H1 (cell line): ENCODE measurements around the gene CLIP4. TPM values are rescaled to one million over a fixed set of nuclear protein-coding genes. Genes with fewer than 3 reads are reported as not detected.

Experiments used
- CTCF ChIA-PET: fragments of 300-600 bp; sonication (Branson Sonifier 250); formaldehyde crosslinking; loops from one replicate; lab custom pipeline; 2021; ENCODE audit not compliant: partially characterized antibody; lab: Charles Lee
- POLR2A ChIA-PET: fragments of 300-600 bp; sonication (Branson Sonifier 250); formaldehyde crosslinking; loops from one replicate; lab custom pipeline; 2021; ENCODE audit warnings: inconsistent platforms; ENCODE audit not compliant: partially characterized antibody; lab: Charles Lee
- DNase-seq, 2 experiments: peaks; one replicate each; pipeline versions ENCODE4 v3.0.0 to v3.0.0-alpha.2; 2010 to 2022; ENCODE audit warnings: low spot score in 2 of 2, low read depth in 1 of 2, mixed read lengths in 1 of 2
- FAIRE-seq: peaks from 2 replicates; lab custom pipeline; 2011; peaks lifted over from hg19 to GRCh38; lab: Jason Lieb, UNC
- H2AFZ ChIP-seq: 2 replicates; pipeline ENCODE4 v1.8.1; 2012; ENCODE audit warnings: low read length, inconsistent platforms
- H2AK5ac ChIP-seq: 2 replicates; pipeline ENCODE4 v1.6.1; 2013; ENCODE audit warnings: low read depth, low read length
- H2BK120ac ChIP-seq: replicated peaks from 2 replicates; pipeline ENCODE3; 2013; ENCODE audit warnings: low read depth, low read length, inconsistent platforms
- H2BK12ac ChIP-seq: 2 replicates; pipeline ENCODE4 v1.6.1; 2013; ENCODE audit warnings: low read depth, low read length
- H2BK15ac ChIP-seq: 2 replicates; pipeline ENCODE4 v1.6.1; 2013; ENCODE audit warnings: low read length
- H2BK20ac ChIP-seq: 2 replicates; pipeline ENCODE4 v1.6.1; 2013; ENCODE audit warnings: low read length
- H2BK5ac ChIP-seq: 2 replicates; pipeline ENCODE4 v1.6.1; 2013; ENCODE audit warnings: low read depth, low read length
- H3K14ac ChIP-seq: 2 replicates; pipeline ENCODE4 v1.6.1; 2013; ENCODE audit warnings: inconsistent platforms; ENCODE audit not compliant: insufficient read length
- H3K18ac ChIP-seq: 2 replicates; pipeline ENCODE4 v1.6.1; 2013; ENCODE audit warnings: low read length; ENCODE audit errors: extremely low read depth
- H3K23ac ChIP-seq: 2 replicates; pipeline ENCODE4 v1.6.1; 2013; ENCODE audit warnings: inconsistent platforms; ENCODE audit not compliant: insufficient read length
- H3K23me2 ChIP-seq: 2 replicates; pipeline ENCODE4 v1.6.1; 2013; ENCODE audit warnings: low read depth, low read length
- H3K27ac ChIP-seq: 2 replicates; pipeline ENCODE4 v1.6.1; 2011; ENCODE audit warnings: low read depth, low read length, inconsistent platforms
- H3K27me3 ChIP-seq, 4 experiments: replicated peaks in 1 of 4; 1 replicate in 1 of 4; 2 replicates in 3 of 4; pipeline versions ENCODE4 v1.6.1 to v1.8.1; 2011 to 2013; ENCODE audit warnings: low read length in 3 of 4, mild to moderate bottlenecking in 3 of 4, inconsistent platforms in 2 of 4, mixed read lengths in 2 of 4, moderate library complexity in 1 of 4; ENCODE audit not compliant: control insufficient read depth in 3 of 4, insufficient read depth in 3 of 4; ENCODE audit errors: extremely low read depth in 1 of 4
- H3K36me3 ChIP-seq, 4 experiments: 2 replicates each; pipeline versions ENCODE4 v1.6.1 to v1.8.1; 2011 to 2013; ENCODE audit warnings: mild to moderate bottlenecking in 4 of 4, low read length in 3 of 4, moderate library complexity in 2 of 4, control low read depth in 1 of 4, inconsistent platforms in 1 of 4; ENCODE audit not compliant: insufficient read depth in 4 of 4, control insufficient read depth in 2 of 4
- H3K4ac ChIP-seq: replicated peaks from 2 replicates; pipeline ENCODE3; 2013; ENCODE audit warnings: low read length, low read depth, mixed read lengths, inconsistent platforms; ENCODE audit not compliant: insufficient read length
- H3K4me1 ChIP-seq, 4 experiments: replicated peaks in 1 of 4; 1 replicate in 1 of 4; 2 replicates in 3 of 4; pipeline versions ENCODE4 v1.6.1 to v1.8.1; 2011 to 2013; ENCODE audit warnings: low read length in 3 of 4, inconsistent platforms in 2 of 4, mixed read lengths in 1 of 4; ENCODE audit not compliant: insufficient read depth in 4 of 4, control insufficient read depth in 3 of 4
- H3K4me2 ChIP-seq, 2 experiments: 2 replicates each; pipeline versions ENCODE4 v1.6.1 to v1.8.1; 2011 to 2013; ENCODE audit warnings: low read depth in 2 of 2, low read length in 2 of 2, control low read depth in 1 of 2, inconsistent platforms in 1 of 2, mild to moderate bottlenecking in 1 of 2; ENCODE audit not compliant: insufficient read depth in 1 of 2
- H3K4me3 ChIP-seq, 4 experiments: fragments of 200-600, 300-600 bp in 1 of 4; sonication (generic), shearing (Covaris generic), sonication (Bioruptor Twin) in 1 of 4; 2 replicates each; pipeline versions ENCODE4 v1.5.1 to v1.8.1; 2011 to 2016; ENCODE audit warnings: low read length in 4 of 4, low read depth in 3 of 4, control low read depth in 2 of 4, inconsistent platforms in 2 of 4, mild to moderate bottlenecking in 2 of 4, mixed read lengths in 1 of 4, moderate library complexity in 1 of 4; ENCODE audit not compliant: insufficient read depth in 2 of 4; ENCODE audit errors: extremely low read depth in 1 of 4
- H3K56ac ChIP-seq: replicated peaks from 2 replicates; pipeline ENCODE3; 2013; ENCODE audit warnings: low read depth, mild to moderate bottlenecking, mixed read lengths, low read length, inconsistent platforms; ENCODE audit not compliant: insufficient read length
- H3K79me1 ChIP-seq: 2 replicates; pipeline ENCODE4 v1.6.1; 2013; ENCODE audit warnings: low read depth, low read length, control low read depth
- H3K79me2 ChIP-seq, 2 experiments: 2 replicates each; pipeline versions ENCODE4 v1.6.1 to v1.8.1; 2012 to 2013; ENCODE audit warnings: low read length in 2 of 2, mild to moderate bottlenecking in 2 of 2, inconsistent platforms in 1 of 2; ENCODE audit not compliant: insufficient read depth in 2 of 2, control insufficient read depth in 1 of 2
- H3K9ac ChIP-seq, 4 experiments: replicated peaks in 1 of 4; 1 replicate in 1 of 4; 2 replicates in 3 of 4; pipeline versions ENCODE4 v1.6.1 to v1.8.1; 2011 to 2013; ENCODE audit warnings: low read depth in 3 of 4, low read length in 3 of 4, control low read depth in 2 of 4, mild to moderate bottlenecking in 2 of 4, moderate library complexity in 2 of 4, inconsistent platforms in 1 of 4; ENCODE audit errors: extremely low read depth in 1 of 4
- H3K9me3 ChIP-seq, 2 experiments: 2 replicates each; pipeline versions ENCODE4 v1.6.1 to v1.8.1; 2012 to 2013; ENCODE audit warnings: mild to moderate bottlenecking in 2 of 2, moderate library complexity in 2 of 2, control low read depth in 1 of 2, inconsistent platforms in 1 of 2, low read depth in 1 of 2, low read length in 1 of 2, mixed read lengths in 1 of 2; ENCODE audit not compliant: insufficient read depth in 2 of 2
- H4K20me1 ChIP-seq, 2 experiments: replicated peaks in 1 of 2; 2 replicates each; pipeline versions ENCODE3 to v1.8.1; 2011 to 2013; ENCODE audit warnings: inconsistent platforms in 2 of 2, low read length in 2 of 2, mild to moderate bottlenecking in 1 of 2; ENCODE audit not compliant: insufficient read depth in 2 of 2, control insufficient read depth in 1 of 2
- H4K5ac ChIP-seq: 2 replicates; pipeline ENCODE4 v1.6.1; 2013; ENCODE audit warnings: low read length, low read depth, mixed read lengths, inconsistent platforms; ENCODE audit not compliant: insufficient read length
- H4K8ac ChIP-seq: 2 replicates; pipeline ENCODE4 v1.8.0; 2013; ENCODE audit warnings: mild to moderate bottlenecking, moderate library complexity, low read length, inconsistent platforms; ENCODE audit not compliant: insufficient read depth; ENCODE audit errors: extremely low read depth
- H4K91ac ChIP-seq: replicated peaks from 2 replicates; pipeline ENCODE3; 2013; ENCODE audit warnings: low read length, mixed read lengths, inconsistent platforms; ENCODE audit not compliant: insufficient read length
- BCL11A ChIP-seq, 2 experiments: IDR thresholded peaks; one replicate each; pipeline ENCODE4 v1.6.1; 2011; ENCODE audit warnings: low read depth in 2 of 2, low read length in 2 of 2, mild to moderate bottlenecking in 2 of 2
- BRCA1 ChIP-seq: IDR thresholded peaks from 2 replicates; pipeline ENCODE4 v1.6.1; 2012; ENCODE audit warnings: low read depth, low read length, improper control_type of control experiment
- FOSL1 ChIP-seq: IDR thresholded peaks from 2 replicates; pipeline ENCODE4 v1.6.1; 2011; ENCODE audit warnings: mild to moderate bottlenecking, low read depth, low read length, moderate library complexity; ENCODE audit not compliant: insufficient read depth
- HDAC6 ChIP-seq: IDR thresholded peaks from one replicate; pipeline ENCODE4 v1.7.1; 2012; ENCODE audit warnings: low read depth, mild to moderate bottlenecking, inconsistent platforms, low read length, moderate library complexity
- POLR2AphosphoS5 ChIP-seq: IDR thresholded peaks from 2 replicates; pipeline ENCODE4 v1.6.1; 2011; ENCODE audit warnings: low read depth, low read length
- RAD21 ChIP-seq, 2 experiments: IDR thresholded peaks in 1 of 2; conservative IDR thresholded peaks in 1 of 2; 2 replicates each; pipeline ENCODE4 v1.6.1; 2011; ENCODE audit warnings: low read depth in 2 of 2, low read length in 2 of 2, improper control_type of control experiment in 1 of 2, inconsistent platforms in 1 of 2, mild to moderate bottlenecking in 1 of 2, moderate library complexity in 1 of 2
- RBBP5 ChIP-seq: IDR thresholded peaks from 2 replicates; pipeline ENCODE4 v1.7.1; 2012; ENCODE audit warnings: low read depth, mild to moderate bottlenecking, inconsistent platforms, low read length, moderate library complexity, borderline replicate concordance
- RFX5 ChIP-seq: IDR thresholded peaks from 2 replicates; pipeline ENCODE4 v1.6.1; 2011; ENCODE audit warnings: low read depth, low read length, improper control_type of control experiment, borderline replicate concordance
- RNF2 ChIP-seq: fragments of 200-900, 300-1000 bp; sonication (generic); IDR thresholded peaks from 2 replicates; pipeline ENCODE4 v1.7.1; 2016; ENCODE audit warnings: borderline replicate concordance, low read depth, mild to moderate bottlenecking, antibody characterized with exemption, low read length; ENCODE audit not compliant: poor library complexity, severe bottlenecking; ENCODE audit errors: missing control alignments
- SIN3A ChIP-seq, 2 experiments: IDR thresholded peaks in 1 of 2; conservative IDR thresholded peaks in 1 of 2; 2 replicates each; pipeline ENCODE4 v1.6.1; 2011 to 2012; ENCODE audit warnings: low read length in 2 of 2, improper control_type of control experiment in 1 of 2, low read depth in 1 of 2, mild to moderate bottlenecking in 1 of 2
- SIX5 ChIP-seq: IDR thresholded peaks from 2 replicates; pipeline ENCODE4 v1.6.1; 2011; ENCODE audit warnings: mild to moderate bottlenecking, low read depth, low read length
- SP2 ChIP-seq: IDR thresholded peaks from 2 replicates; pipeline ENCODE4 v1.6.1; 2012; ENCODE audit warnings: mild to moderate bottlenecking, low read length, inconsistent platforms
- SRF ChIP-seq: IDR thresholded peaks from 2 replicates; pipeline ENCODE4 v1.6.1; 2011; ENCODE audit warnings: mild to moderate bottlenecking, low read depth, low read length, moderate library complexity
- TBP ChIP-seq: IDR thresholded peaks from 2 replicates; pipeline ENCODE4 v1.6.1; 2011; ENCODE audit warnings: low read depth, low read length, improper control_type of control experiment
- WGBS, 2 experiments: shearing (Covaris generic) in 1 of 2; methylation state at CpG; one replicate each; pipeline versions ENCODE4 v1.1.6 to v1.1.7; 2013 to 2015; ENCODE audit warnings: low lambda C conversion rate in 2 of 2, mixed read lengths in 2 of 2, inconsistent platforms in 1 of 2, low coverage in 1 of 2, missing lambda C conversion rate in 1 of 2; ENCODE audit not compliant: insufficient replicate concordance in 2 of 2, insufficient coverage in 1 of 2, insufficient read length in 1 of 2; ENCODE audit errors: extremely low coverage in 1 of 2, missing lambda C conversion rate in 1 of 2; 5-methylcytosine and 5-hydroxymethylcytosine counted together
- polyA plus RNA-seq, 7 experiments: library from polyadenylated mRNA; depleted of rRNA in 3 of 7; stranded (reverse) in 5 of 7; unstranded in 2 of 7; fragments of >200 nt in 5 of 7; fragments of 200-250 nt in 2 of 7; gene quantifications; 1 replicate in 5 of 7; 2 replicates in 1 of 7; 4 replicates in 1 of 7; pipeline versions ENCODE4 v1.2.1 to v1.2.3, GENCODE V29; 2011 to 2013; ENCODE audit warnings: missing spikeins in 2 of 7, mixed read lengths in 2 of 7
- total RNA-seq: library from RNA; stranded (reverse); fragmentation: NEBNext Ultra II Directional; extraction: Animal tissue kit (Norgen Biotek cat#: 25700); gene quantifications from 2 replicates; pipeline ENCODE4 v1.2.1, GENCODE V29; 2021

The CLIP4 gene
- total and polyA plus RNA-seq, 2 of the 8 experiments (the other 6 are each of a cell fraction or from before 2014, with no cell fraction given): 0.08 to 0.09 TPM

GRCh38 chr2:29218550-29219125 is 103.4 kb downstream of the CLIP4 start:
- ChIA-PET POLR2A (no interaction called here), CTCF (no interaction called here)
- Histone ChIP-seq H3K4me3 (no peak overlapping the region), H3K36me3 (no peaks in the 10 kb centered on the region), H3K23me2 (peaks cover 8% of the 10 kb centered on the region), H2AK5ac (no peak overlapping the region), H3K14ac (no peak overlapping the region), H2BK120ac (no peak overlapping the region), H2BK20ac (no peak overlapping the region), H4K20me1 (peaks cover 0 to 8% of the 10 kb centered on the region in 2 experiments), H3K79me1 (no peaks in the 10 kb centered on the region), H3K79me2 (no peaks in the 10 kb centered on the region), H3K56ac (no peak overlapping the region), H3K18ac (no peak overlapping the region), H3K9me3 (no peaks in the 10 kb centered on the region), H4K91ac (no peak overlapping the region), H4K5ac (no peak overlapping the region), H3K4ac (no peak overlapping the region), H4K8ac (no peak overlapping the region), H2BK12ac (no peak overlapping the region), H3K27ac (no peak overlapping the region), H3K27me3 (no peaks in the 10 kb centered on the region), H2BK5ac (no peak overlapping the region), H2BK15ac (no peak overlapping the region), H2AFZ (no peak overlapping the region), H3K9ac (no peak overlapping the region), H3K23ac (no peak overlapping the region), H3K4me2 (no peak overlapping the region), H3K4me1 (peaks cover 0 to 4% (median 0%) of the 10 kb centered on the region in 4 experiments; a peak in 2 of 7 replicates)
- WGBS, 2 experiments: 91% methylated on average over 4 of the region's 4 CpGs; no CpG with 5 or more reads in 1 of the 2 experiments
- FAIRE-seq (no peak), DNase-seq (no peak)
- TF ChIP-seq SIN3A (conservative IDR thresholded peaks at IDR 0.05 in 1 of 2, IDR thresholded peaks at IDR 0.05 in 1 of 2; ENCODE audit: low read depth in 1 of 2, low read length in 2 of 2): no peak
- no peak for TF ChIP-seq SIX5
- TF ChIP-seq RBBP5: no peak
- TF ChIP-seq RNF2: no peak
- TF ChIP-seq SRF: no peak
- no peak for TF ChIP-seq RAD21 (IDR thresholded peaks at IDR 0.05 in 1 of 2, conservative IDR thresholded peaks at IDR 0.05 in 1 of 2; ENCODE audit: low read depth in 2 of 2, low read length in 2 of 2)
- no peak for TF ChIP-seq RFX5
- TF ChIP-seq SP2: no peak
- no peak for TF ChIP-seq FOSL1
- TF ChIP-seq BCL11A (IDR thresholded peaks at IDR 0.05; ENCODE audit: low read depth in 2 of 2, low read length in 2 of 2): no peak
- TF ChIP-seq POLR2AphosphoS5: no peak
- TF ChIP-seq HDAC6: no peak
- no peak for TF ChIP-seq TBP
- TF ChIP-seq BRCA1: no peak
